Endothelial cell of umbilical vein (primary cell): ENCODE measurements around the gene PKD2. TPM values are rescaled to one million over a fixed set of nuclear protein-coding genes. Genes with fewer than 3 reads are reported as not detected.

Source experiments
- BruUV-seq: library from RNA; stranded (reverse); fragments of 400-500 nt; replicated peaks from 2 replicates; lab custom pipeline; 2021; lab: Mats Ljungman, UMichigan
- CTCF ChIA-PET: fragments of 300-600, 350-600 bp; sonication (Branson Sonifier 250); formaldehyde crosslinking; loops from one replicate; lab custom pipeline; 2021; ENCODE audit warnings: antibody characterized with exemption, inconsistent platforms; lab: Charles Lee
- POLR2A ChIA-PET: fragments of 300-600, 350-600 bp; sonication (Branson Sonifier 250); formaldehyde crosslinking; loops from one replicate; lab custom pipeline; 2021; ENCODE audit warnings: antibody characterized with exemption, inconsistent platforms; lab: Charles Lee
- DNase-seq: peaks from one replicate; pipeline ENCODE4 v3.0.0-alpha.2; 2011; ENCODE audit warnings: low read depth, low spot score
- FAIRE-seq: peaks from 2 replicates; lab custom pipeline; 2011; peaks lifted over from hg19 to GRCh38; lab: Jason Lieb, UNC
- H2AFZ ChIP-seq: 2 replicates; pipeline ENCODE4 v1.6.0; 2012; ENCODE audit warnings: low read depth, low read length, control low read depth, inconsistent platforms
- H3K27ac ChIP-seq: 2 replicates; pipeline ENCODE4 v1.5.1; 2011; ENCODE audit warnings: low read depth, mild to moderate bottlenecking, control low read depth, low read length, moderate library complexity; ENCODE audit not compliant: insufficient read depth
- H3K27me3 ChIP-seq, 2 experiments: 2 replicates each; pipeline versions ENCODE4 v1.6.0 to v1.6.1; 2011; ENCODE audit warnings: low read length in 2 of 2, mixed read lengths in 1 of 2; ENCODE audit not compliant: control insufficient read depth in 2 of 2, insufficient read depth in 2 of 2
- H3K36me3 ChIP-seq, 2 experiments: 2 replicates in 1 of 2; 3 replicates in 1 of 2; pipeline ENCODE4 v1.5.1; 2011; ENCODE audit warnings: low read length in 2 of 2, mild to moderate bottlenecking in 1 of 2, moderate library complexity in 1 of 2; ENCODE audit not compliant: control insufficient read depth in 2 of 2, insufficient read depth in 2 of 2; ENCODE audit errors: extremely low read depth in 1 of 2
- H3K4me1 ChIP-seq: 3 replicates; pipeline ENCODE4 v1.5.1; 2011; ENCODE audit warnings: mild to moderate bottlenecking, low read length; ENCODE audit not compliant: control insufficient read depth, insufficient read depth; ENCODE audit errors: extremely low read depth
- H3K4me2 ChIP-seq: 2 replicates; pipeline ENCODE4 v1.6.1; 2011; ENCODE audit warnings: low read length, control low read depth, mixed read lengths; ENCODE audit not compliant: insufficient read depth
- H3K4me3 ChIP-seq, 3 experiments: fragments of 200-600 bp in 1 of 3; sonication (generic), shearing (Covaris generic) in 1 of 3; replicated peaks in 1 of 3; 2 replicates each; pipeline ENCODE4 v1.5.1; 2011 to 2016; ENCODE audit warnings: control low read depth in 3 of 3, low read length in 3 of 3, mild to moderate bottlenecking in 2 of 3, inconsistent platforms in 1 of 3, low read depth in 1 of 3, moderate library complexity in 1 of 3; ENCODE audit not compliant: insufficient read depth in 1 of 3
- H3K79me2 ChIP-seq: 2 replicates; pipeline ENCODE4 v1.6.0; 2012; ENCODE audit warnings: low read length, inconsistent platforms; ENCODE audit not compliant: control insufficient read depth, insufficient read depth
- H3K9ac ChIP-seq: replicated peaks from 2 replicates; pipeline ENCODE3; 2011; ENCODE audit warnings: low read length, control low read depth; ENCODE audit not compliant: insufficient read depth; ENCODE audit errors: extremely low read depth
- H3K9me1 ChIP-seq: replicated peaks from 3 replicates; pipeline ENCODE4 v1.6.0; 2011; ENCODE audit warnings: mild to moderate bottlenecking, low read length; ENCODE audit not compliant: control insufficient read depth, insufficient read depth; ENCODE audit errors: extremely low read depth
- H3K9me3 ChIP-seq: replicated peaks from 2 replicates; pipeline ENCODE4 v1.5.1; 2012; ENCODE audit warnings: low read length, inconsistent platforms; ENCODE audit not compliant: control insufficient read depth, insufficient read depth
- H4K20me1 ChIP-seq: replicated peaks from 2 replicates; pipeline ENCODE3; 2011; ENCODE audit warnings: mild to moderate bottlenecking, low read length; ENCODE audit not compliant: control insufficient read depth, insufficient read depth; ENCODE audit errors: extremely low read depth
- EZH2 ChIP-seq: IDR thresholded peaks from 2 replicates; pipeline ENCODE4 v1.6.1; 2012; ENCODE audit warnings: borderline replicate concordance, low read depth, mild to moderate bottlenecking, moderate library complexity, low read length, inconsistent platforms; ENCODE audit not compliant: severe bottlenecking
- FOS ChIP-seq: IDR thresholded peaks from 2 replicates; pipeline ENCODE4 v1.6.1; 2011; ENCODE audit warnings: mild to moderate bottlenecking, low read length, moderate library complexity, borderline replicate concordance; ENCODE audit not compliant: insufficient read depth
- GATA2 ChIP-seq: IDR thresholded peaks from 2 replicates; pipeline ENCODE4 v1.7.0; 2011; ENCODE audit warnings: low read depth, mild to moderate bottlenecking, moderate library complexity, mixed read lengths, low read length; ENCODE audit not compliant: insufficient read length, insufficient read depth
- JUN ChIP-seq: IDR thresholded peaks from 2 replicates; pipeline ENCODE4 v1.6.1; 2011; ENCODE audit warnings: borderline replicate concordance, low read depth; ENCODE audit not compliant: insufficient read length, insufficient read depth
- MYC ChIP-seq: IDR thresholded peaks from one replicate; pipeline ENCODE4 v1.6.1; 2011; ENCODE audit warnings: mild to moderate bottlenecking, low read depth, low read length
- POLR2A ChIP-seq: IDR thresholded peaks from 2 replicates; pipeline ENCODE4 v1.6.1; 2012; ENCODE audit warnings: low read depth, mild to moderate bottlenecking, control low read depth, low read length
- POLR2AphosphoS5 ChIP-seq: IDR thresholded peaks from 2 replicates; pipeline ENCODE4 v1.6.1; 2012; ENCODE audit warnings: low read depth, mild to moderate bottlenecking, control low read depth, low read length, moderate library complexity; ENCODE audit not compliant: insufficient read depth
- dilution Hi-C: fragments of 300-500 bp; cut with MboI; formaldehyde crosslinking; loops from one replicate; pipeline ENCODE4 v1.15.0; 2019; ENCODE audit warnings: low sequenced_read_pairs; ENCODE audit not compliant: extremely low pct_ligation_motif_present
- intact Hi-C: fragments of 100-400 bp; cut with micrococcal nuclease; formaldehyde crosslinking; loops from one replicate; pipeline ENCODE4 v1.10.0; 2022
- polyA plus RNA-seq, 4 experiments: library from polyadenylated mRNA; depleted of rRNA in 3 of 4; stranded (reverse) in 3 of 4; unstranded in 1 of 4; fragments of >200 nt; gene quantifications; 2 replicates each; pipeline versions ENCODE4 v1.2.1 to v1.2.3, GENCODE V29; 2011 to 2012; ENCODE audit warnings: missing spikeins in 1 of 4
- total RNA-seq: library from RNA; stranded (reverse); gene quantifications from 2 replicates; pipeline ENCODE4 v1.2.3, GENCODE V29; 2021
- TF ChIP-seq, protein P1 (sequence below): IDR thresholded peaks from 2 replicates; pipeline ENCODE4 v1.6.1; 2011; ENCODE audit not compliant: insufficient read depth, insufficient read length
- TF ChIP-seq, protein P2 (sequence below), 2 donors: IDR thresholded peaks; 1 replicate in 1 of 2; 2 replicates in 1 of 2; pipeline ENCODE4 v1.5.1; 2011; ENCODE audit warnings: low read length in 2 of 2, mild to moderate bottlenecking in 2 of 2, moderate library complexity in 2 of 2, control low read depth in 1 of 2, inconsistent platforms in 1 of 2, low read depth in 1 of 2; ENCODE audit not compliant: insufficient read depth in 1 of 2; ENCODE audit errors: extremely low read depth in 1 of 2

Gene PKD2
- total and polyA plus RNA-seq, 2 donors (not counting 3 experiments of a cell fraction or from before 2014, with no cell fraction given) = 23.1 to 27.0 TPM

DNA sequence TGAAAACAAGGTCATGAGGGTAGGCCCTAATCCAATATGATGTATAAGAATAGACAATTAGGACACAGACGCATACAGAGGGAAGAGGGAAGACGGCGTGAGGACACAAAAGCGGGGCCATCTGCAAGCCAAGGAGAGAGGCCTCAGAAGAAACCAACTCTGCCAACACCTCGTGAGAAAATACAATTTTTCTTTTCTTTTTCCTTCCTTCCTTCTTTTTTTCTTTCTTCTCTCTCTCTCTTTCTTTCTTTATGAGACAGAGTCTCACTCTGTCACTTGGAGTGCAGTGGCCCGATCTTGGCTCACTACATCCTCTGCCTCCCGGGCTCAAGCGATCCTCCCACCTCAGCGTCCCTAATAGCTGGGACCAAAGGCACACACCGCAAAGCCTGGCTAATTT lies 1.5 kb upstream of the PKD2 start:
- Histone ChIP-seq H3K4me1 (peaks cover 19% of the 10 kb centered on the region), H3K27ac (no peak overlapping the region), H3K9ac (no peak overlapping the region), H3K9me1 (no peaks in the 10 kb centered on the region), H3K4me2 (no peak overlapping the region), H4K20me1 (no peaks in the 10 kb centered on the region), H3K36me3 (no peaks in the 10 kb centered on the region), H3K9me3 (no peaks in the 10 kb centered on the region), H3K4me3 (no peak overlapping the region), H3K79me2 (peaks cover 29% of the 10 kb centered on the region), H3K27me3 (no peaks in the 10 kb centered on the region), H2AFZ (no peak overlapping the region)
- DNase-seq = no peak
- ChIA-PET CTCF (interaction anchor here (1.2 kb wide), 1 partner anchor 49 kb away, joined by 4 read pairs; no protein-coding TSS in a partner anchor), POLR2A (no interaction called here)
- TF ChIP-seq, protein P1, sequence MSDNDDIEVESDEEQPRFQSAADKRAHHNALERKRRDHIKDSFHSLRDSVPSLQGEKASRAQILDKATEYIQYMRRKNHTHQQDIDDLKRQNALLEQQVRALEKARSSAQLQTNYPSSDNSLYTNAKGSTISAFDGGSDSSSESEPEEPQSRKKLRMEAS = no peak
- TF ChIP-seq GATA2 (no peak), FOS (no peak), JUN (no peak), POLR2A (no peak), MYC (no peak), POLR2AphosphoS5 (no peak), EZH2 (no peak)
- TF ChIP-seq, protein P2, sequence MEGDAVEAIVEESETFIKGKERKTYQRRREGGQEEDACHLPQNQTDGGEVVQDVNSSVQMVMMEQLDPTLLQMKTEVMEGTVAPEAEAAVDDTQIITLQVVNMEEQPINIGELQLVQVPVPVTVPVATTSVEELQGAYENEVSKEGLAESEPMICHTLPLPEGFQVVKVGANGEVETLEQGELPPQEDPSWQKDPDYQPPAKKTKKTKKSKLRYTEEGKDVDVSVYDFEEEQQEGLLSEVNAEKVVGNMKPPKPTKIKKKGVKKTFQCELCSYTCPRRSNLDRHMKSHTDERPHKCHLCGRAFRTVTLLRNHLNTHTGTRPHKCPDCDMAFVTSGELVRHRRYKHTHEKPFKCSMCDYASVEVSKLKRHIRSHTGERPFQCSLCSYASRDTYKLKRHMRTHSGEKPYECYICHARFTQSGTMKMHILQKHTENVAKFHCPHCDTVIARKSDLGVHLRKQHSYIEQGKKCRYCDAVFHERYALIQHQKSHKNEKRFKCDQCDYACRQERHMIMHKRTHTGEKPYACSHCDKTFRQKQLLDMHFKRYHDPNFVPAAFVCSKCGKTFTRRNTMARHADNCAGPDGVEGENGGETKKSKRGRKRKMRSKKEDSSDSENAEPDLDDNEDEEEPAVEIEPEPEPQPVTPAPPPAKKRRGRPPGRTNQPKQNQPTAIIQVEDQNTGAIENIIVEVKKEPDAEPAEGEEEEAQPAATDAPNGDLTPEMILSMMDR (IDR thresholded peaks at IDR 0.05; ENCODE audit: extremely low read depth in 1 of 2, insufficient read depth in 1 of 2, low read depth in 1 of 2, low read length in 2 of 2) = no peak
- no TSS peak for BruUV-seq
- dilution Hi-C loops = no loop called here
- FAIRE-seq = no peak
- intact Hi-C loops = loop anchor here (5.0 kb wide), 1 partner anchor 101 kb away; no protein-coding TSS in a partner anchor
